HS-5 (cell line): ENCODE results near the gene OR2A7.
"Not testable (repeated sequence)": the region's sequence is repeated elsewhere in the genome, so short reads cannot be mapped to it uniquely, and the experiment has no call there.

Experiments
- DNase-seq: peaks from one replicate; pipeline ENCODE4 v3.0.0-alpha.2; 2012; ENCODE audit warnings: low read depth

The OR2A7 gene

GRCh38 chr7:144255471-144255897, 9.1 kb downstream of the OR2A7 start:
- no peak for DNase-seq

- DNase-seq, result not testable (repeated sequence)
These were observed 12.3 kb downstream of the OR2A7 start for GRCh38 chr7:144252307-144252706.

- not testable (repeated sequence) for DNase-seq
These were observed 16.8 kb downstream of the OR2A7 start for GRCh38 chr7:144247674-144248330.

GRCh38 chr7:144246967-144247366, 17.6 kb downstream of the OR2A7 start:
- not testable (repeated sequence) for DNase-seq

- not testable (repeated sequence) for DNase-seq
These were observed 19.2 kb downstream of the OR2A7 start for GRCh38 chr7:144245372-144245771.

- DNase-seq, result not testable (repeated sequence)
These were observed 25.2 kb downstream of the OR2A7 start, which contains the start of gene OR2A42 for GRCh38 chr7:144239365-144239764. Gene OR2A42, minus strand, starts transcription at chr7:144239605. Its CDS starts 6,762 bp downstream, at chr7:144232843.

GRCh38 chr7:144238530-144239082, 26.0 kb downstream of the OR2A7 start:
- not testable (repeated sequence) for DNase-seq

GRCh38 chr7:144233039-144233438, 31.6 kb downstream of the OR2A7 start:
- not testable (repeated sequence) for DNase-seq

- not testable (repeated sequence) for DNase-seq
These were observed 33.6 kb downstream of the OR2A7 start for GRCh38 chr7:144231027-144231426.

- DNase-seq, result not testable (repeated sequence)
These were observed 35.8 kb downstream of the OR2A7 start for GRCh38 chr7:144228810-144229209.

- not testable (repeated sequence) for DNase-seq
These were observed 37.7 kb downstream of the OR2A7 start for GRCh38 chr7:144226866-144227265.

- not testable (repeated sequence) for DNase-seq
These were observed 40.9 kb downstream of the OR2A7 start for GRCh38 chr7:144223675-144224074.

- not testable (repeated sequence) for DNase-seq
These were observed 44.1 kb downstream of the OR2A7 start for GRCh38 chr7:144220531-144220930.

- not testable (repeated sequence) for DNase-seq
These were observed 45.4 kb downstream of the OR2A7 start for GRCh38 chr7:144219149-144219548.

GRCh38 chr7:144218581-144218980, 46.0 kb downstream of the OR2A7 start:
- not testable (repeated sequence) for DNase-seq

GRCh38 chr7:144217200-144217599, 47.4 kb downstream of the OR2A7 start:
- DNase-seq, result not testable (repeated sequence)
